NCI-H1417 (cell line): ENCODE data around the gene MTHFD2L.
"Not testable (repeated sequence)": the region's sequence is repeated elsewhere in the genome, so short reads cannot be mapped to it uniquely, and the experiment has no call there.

Source experiments
- DNase-seq, 3 experiments: peaks; one replicate each; lab custom pipeline; 2025; lab: John Stamatoyannopoulos, UW

The MTHFD2L gene

GRCh38 chr4:74335341-74336021 lies 177.6 kb downstream of the MTHFD2L start:
- no peak for DNase-seq

- no peak for DNase-seq
Measured at GRCh38 chr4:74338792-74339333, 180.9 kb downstream of the MTHFD2L start.

GRCh38 chr4:74339501-74339900 lies 181.6 kb downstream of the MTHFD2L start:
- DNase-seq, result no peak

GRCh38 chr4:74340421-74340820 lies 182.5 kb downstream of the MTHFD2L start:
- DNase-seq, result not testable (repeated sequence)

- DNase-seq, result no peak
Measured at GRCh38 chr4:74344031-74344430, 186.1 kb downstream of the MTHFD2L start.
